ENCODE results near the gene TWF1.

DNA sequence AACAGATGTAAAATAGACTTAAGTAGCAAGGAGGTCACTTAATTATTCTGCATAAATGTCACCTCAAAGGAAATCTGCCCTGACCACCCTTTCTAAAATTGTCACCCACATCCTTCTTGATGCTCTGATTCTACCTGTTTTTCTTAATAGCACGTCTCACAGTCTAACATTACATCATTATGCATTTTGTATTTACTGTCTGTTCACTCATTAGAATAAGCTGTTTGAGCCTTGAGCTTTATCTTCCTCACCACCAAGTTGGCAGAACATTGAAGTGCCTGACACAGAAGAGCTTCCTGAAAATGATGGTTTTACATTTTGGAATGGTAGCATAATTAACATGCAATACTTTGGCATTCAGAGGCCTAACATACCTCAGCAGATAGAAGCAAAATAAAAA lies 21.0 kb upstream of the TWF1 start:
- TF ChIP-seq, protein P1, sequence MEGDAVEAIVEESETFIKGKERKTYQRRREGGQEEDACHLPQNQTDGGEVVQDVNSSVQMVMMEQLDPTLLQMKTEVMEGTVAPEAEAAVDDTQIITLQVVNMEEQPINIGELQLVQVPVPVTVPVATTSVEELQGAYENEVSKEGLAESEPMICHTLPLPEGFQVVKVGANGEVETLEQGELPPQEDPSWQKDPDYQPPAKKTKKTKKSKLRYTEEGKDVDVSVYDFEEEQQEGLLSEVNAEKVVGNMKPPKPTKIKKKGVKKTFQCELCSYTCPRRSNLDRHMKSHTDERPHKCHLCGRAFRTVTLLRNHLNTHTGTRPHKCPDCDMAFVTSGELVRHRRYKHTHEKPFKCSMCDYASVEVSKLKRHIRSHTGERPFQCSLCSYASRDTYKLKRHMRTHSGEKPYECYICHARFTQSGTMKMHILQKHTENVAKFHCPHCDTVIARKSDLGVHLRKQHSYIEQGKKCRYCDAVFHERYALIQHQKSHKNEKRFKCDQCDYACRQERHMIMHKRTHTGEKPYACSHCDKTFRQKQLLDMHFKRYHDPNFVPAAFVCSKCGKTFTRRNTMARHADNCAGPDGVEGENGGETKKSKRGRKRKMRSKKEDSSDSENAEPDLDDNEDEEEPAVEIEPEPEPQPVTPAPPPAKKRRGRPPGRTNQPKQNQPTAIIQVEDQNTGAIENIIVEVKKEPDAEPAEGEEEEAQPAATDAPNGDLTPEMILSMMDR (conservative IDR thresholded peaks at IDR 0.05) = no peak
- no peak for TF ChIP-seq ZFX (IDR thresholded peaks at IDR 0.05)

Measured in C4-2B (cell line).